B cell (primary cell): ENCODE measurements around the gene CAMK2D.

Experiments used
- CTCF ChIP-seq: fragments of 200-600 bp; IDR thresholded peaks from one replicate; pipeline ENCODE4 v1.8.0; 2022; ENCODE audit warnings: antibody characterized with exemption, mild to moderate bottlenecking
- EZH2 ChIP-seq: IDR thresholded peaks from 2 replicates; pipeline ENCODE4 v1.6.1; 2012; ENCODE audit warnings: borderline replicate concordance, low read depth, mild to moderate bottlenecking, moderate library complexity, low read length; ENCODE audit not compliant: insufficient read depth, poor library complexity, severe bottlenecking

DNA sequence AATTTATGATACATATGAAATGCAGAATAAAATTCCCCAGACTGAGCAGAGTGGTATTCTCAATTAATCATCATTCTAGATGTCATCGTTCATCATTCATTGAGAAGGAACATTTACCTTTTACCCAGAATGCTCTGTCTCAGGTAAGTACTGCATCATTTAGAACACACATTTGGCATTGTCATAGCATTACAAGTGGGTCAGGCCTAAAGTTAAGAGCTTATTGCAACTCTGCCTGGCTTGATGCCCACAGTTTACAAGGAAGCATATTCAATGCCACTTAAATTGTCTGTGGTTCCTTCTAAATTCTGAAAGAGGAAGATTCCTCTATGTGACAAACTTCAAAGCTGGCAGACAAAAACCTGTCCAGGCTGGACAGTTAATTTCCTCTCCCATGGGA, 87.3 kb downstream of the CAMK2D start:
- TF ChIP-seq CTCF (no peak), EZH2 (no peak)
